ENCODE results near the gene CTSA. TPM values are rescaled to one million over a fixed set of nuclear protein-coding genes. Genes with fewer than 3 reads are reported as not detected.

CTSA gene
- total and polyA plus RNA-seq, 2 experiments from 2014 or later = 39.9 to 63.9 TPM

GRCh38 chr20:45850926-45851325 is 40.2 kb upstream of the CTSA start:
- no peak overlapping the region; the same call in 1 of the 2 replicates for H3K27ac Mint-ChIP-seq
- H3K27ac ChIP-seq (ENCODE audit: low read depth) = no peak overlapping the region

More at GRCh38 chr20:45850926-45851325, 40.2 kb upstream of the CTSA start:
- Histone ChIP-seq H2AFZ (no peak overlapping the region), H3K36me3 (ENCODE audit: insufficient read depth) (peaks cover 10% of the 10 kb centered on the region; the same call in 1 of the 2 replicates), H3K4me1 (ENCODE audit: insufficient read depth) (peaks cover 32% of the 10 kb centered on the region), H3K79me2 (replicated peaks; ENCODE audit: insufficient read depth) (peaks cover 26% of the 10 kb centered on the region), H3F3A (replicated peaks; ENCODE audit: low read depth) (no peaks in the 10 kb centered on the region; the same call in 1 of the 2 replicates), H3K27me3 (ENCODE audit: insufficient read depth) (no peaks in the 10 kb centered on the region), H3K4me2 (no peak overlapping the region), H3K4me3 (no peak overlapping the region), H4K20me1 (replicated peaks; ENCODE audit: insufficient read depth) (no peaks in the 10 kb centered on the region), H3K9me2 (ENCODE audit: insufficient read depth) (no peaks in the 10 kb centered on the region)
- ATAC-seq = no peak
- H3K27me3 Mint-ChIP-seq (ENCODE audit: insufficient read depth, low read depth, poor library complexity) = peaks cover 12% of the 10 kb centered on the region
- no peak overlapping the region for H3K4me3 Mint-ChIP-seq
- H3K4me1 Mint-ChIP-seq = peaks cover 38% of the 10 kb centered on the region
- peaks cover 36% of the 10 kb centered on the region for H3K36me3 Mint-ChIP-seq (ENCODE audit: low read depth)
- H3K9me3 Mint-ChIP-seq = no peaks in the 10 kb centered on the region
- TF ChIP-seq NANOG (IDR thresholded peaks at IDR 0.05; ENCODE audit: borderline replicate concordance) = no peak
- TF ChIP-seq ETS1 (IDR thresholded peaks at IDR 0.05) = no peak
- no peak for TF ChIP-seq ZNF462 (CRISPR knock-in tag; IDR thresholded peaks at IDR 0.05)
- TF ChIP-seq STAT1 (IDR thresholded peaks at IDR 0.05; ENCODE audit: unreplicated experiment) = no peak
- no peak for TF ChIP-seq CREB1 (CRISPR knock-in tag; IDR thresholded peaks at IDR 0.05; ENCODE audit: low read depth)
- no peak for TF ChIP-seq ZNF331 (CRISPR knock-in tag; IDR thresholded peaks at IDR 0.05; ENCODE audit: low read depth)
- no peak for TF ChIP-seq JUNB (IDR thresholded peaks at IDR 0.05; ENCODE audit: unreplicated experiment)
- TF ChIP-seq POLR2AphosphoS5 (IDR thresholded peaks at IDR 0.05; ENCODE audit: low read depth) = no peak
- TF ChIP-seq ZNF114 (CRISPR knock-in tag; IDR thresholded peaks at IDR 0.05) = no peak
- TF ChIP-seq CTCF (conservative IDR thresholded peaks at IDR 0.05; ENCODE audit: low read depth in 2 of 2) = no peak
- TF ChIP-seq, protein P1, sequence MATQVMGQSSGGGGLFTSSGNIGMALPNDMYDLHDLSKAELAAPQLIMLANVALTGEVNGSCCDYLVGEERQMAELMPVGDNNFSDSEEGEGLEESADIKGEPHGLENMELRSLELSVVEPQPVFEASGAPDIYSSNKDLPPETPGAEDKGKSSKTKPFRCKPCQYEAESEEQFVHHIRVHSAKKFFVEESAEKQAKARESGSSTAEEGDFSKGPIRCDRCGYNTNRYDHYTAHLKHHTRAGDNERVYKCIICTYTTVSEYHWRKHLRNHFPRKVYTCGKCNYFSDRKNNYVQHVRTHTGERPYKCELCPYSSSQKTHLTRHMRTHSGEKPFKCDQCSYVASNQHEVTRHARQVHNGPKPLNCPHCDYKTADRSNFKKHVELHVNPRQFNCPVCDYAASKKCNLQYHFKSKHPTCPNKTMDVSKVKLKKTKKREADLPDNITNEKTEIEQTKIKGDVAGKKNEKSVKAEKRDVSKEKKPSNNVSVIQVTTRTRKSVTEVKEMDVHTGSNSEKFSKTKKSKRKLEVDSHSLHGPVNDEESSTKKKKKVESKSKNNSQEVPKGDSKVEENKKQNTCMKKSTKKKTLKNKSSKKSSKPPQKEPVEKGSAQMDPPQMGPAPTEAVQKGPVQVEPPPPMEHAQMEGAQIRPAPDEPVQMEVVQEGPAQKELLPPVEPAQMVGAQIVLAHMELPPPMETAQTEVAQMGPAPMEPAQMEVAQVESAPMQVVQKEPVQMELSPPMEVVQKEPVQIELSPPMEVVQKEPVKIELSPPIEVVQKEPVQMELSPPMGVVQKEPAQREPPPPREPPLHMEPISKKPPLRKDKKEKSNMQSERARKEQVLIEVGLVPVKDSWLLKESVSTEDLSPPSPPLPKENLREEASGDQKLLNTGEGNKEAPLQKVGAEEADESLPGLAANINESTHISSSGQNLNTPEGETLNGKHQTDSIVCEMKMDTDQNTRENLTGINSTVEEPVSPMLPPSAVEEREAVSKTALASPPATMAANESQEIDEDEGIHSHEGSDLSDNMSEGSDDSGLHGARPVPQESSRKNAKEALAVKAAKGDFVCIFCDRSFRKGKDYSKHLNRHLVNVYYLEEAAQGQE (IDR thresholded peaks at IDR 0.05; ENCODE audit: unreplicated experiment) = no peak
- no peak for TF ChIP-seq EZH2phosphoT487 (IDR thresholded peaks at IDR 0.05; ENCODE audit: unreplicated experiment)
- TF ChIP-seq EZH2 (IDR thresholded peaks at IDR 0.05; ENCODE audit: low read depth, unreplicated experiment) = no peak
- no peak for DNase-seq (ENCODE audit: low spot score)

Measured in GM23338 (cell line).